Epithelial cell of proximal tubule (primary cell): ENCODE measurements around the gene PEX11A. TPM values are rescaled to one million over a fixed set of nuclear protein-coding genes. Genes with fewer than 3 reads are reported as not detected.
A peak's percentile ranks its signal among the peaks of the same experiment; 100 is the strongest.

ENCODE experiments used
- DNase-seq: peaks from one replicate; pipeline ENCODE4 v3.0.0-alpha.2; 2011; ENCODE audit warnings: low read depth
- H3K4me3 ChIP-seq: 2 replicates; pipeline ENCODE4 v1.5.1; 2011; ENCODE audit warnings: low read depth, mild to moderate bottlenecking, low read length
- CTCF ChIP-seq: conservative IDR thresholded peaks from 2 replicates; pipeline ENCODE4 v1.5.1; 2012; ENCODE audit warnings: low read depth, mild to moderate bottlenecking, low read length
- total RNA-seq: library from RNA; depleted of rRNA; stranded (reverse); fragments of >200 nt; gene quantifications from 2 replicates; pipeline ENCODE4 v1.2.3, GENCODE V29; 2015

The PEX11A gene
- total RNA-seq, result 3.5 and 4.5 TPM in 2 replicates

- DNase-seq, result peak; percentile 9
- no peak for TF ChIP-seq CTCF
Observed at GRCh38 chr15:89690276-89691218, at the start of gene PEX11A, which contains the start of gene WDR93. PEX11A (minus strand) TSS chr15:89690754; CDS start chr15:89690632, 122 bp downstream. WDR93 (plus strand) TSS chr15:89690811; CDS start chr15:89701747, 10,936 bp downstream.

GRCh38 chr15:89740137-89740536, 49.6 kb upstream of the PEX11A start:
- DNase-seq, result no peak
- H3K4me3 ChIP-seq, result no peak overlapping the region
- TF ChIP-seq CTCF, result peak; percentile 88

More at GRCh38 chr15:89690276-89691218, at the start of gene PEX11A, which contains the start of gene WDR93:
- peak within 1 kb of the TSS; percentile 77 for H3K4me3 ChIP-seq

- no peak for TF ChIP-seq CTCF
- DNase-seq, result no peak
- H3K4me3 ChIP-seq, result no peak overlapping the region
Observed at GRCh38 chr15:89735773-89736172, 45.2 kb upstream of the PEX11A start.

- no peak overlapping the region for H3K4me3 ChIP-seq
- TF ChIP-seq CTCF, result no peak
- no peak for DNase-seq
Observed at GRCh38 chr15:89732451-89733172, 42.1 kb upstream of the PEX11A start.

- no peak for TF ChIP-seq CTCF
- H3K4me3 ChIP-seq, result no peak overlapping the region
- no peak for DNase-seq
Observed at GRCh38 chr15:89731275-89731674, 40.7 kb upstream of the PEX11A start.

- TF ChIP-seq CTCF, result no peak
- H3K4me3 ChIP-seq, result no peak overlapping the region
- no peak for DNase-seq
Observed at GRCh38 chr15:89728254-89728653, 37.7 kb upstream of the PEX11A start.
